SK-N-MC (cell line): Measurements from ENCODE around the gene CD300LB.

Source experiments
- DNase-seq: peaks from one replicate; pipeline ENCODE4 v3.0.0-alpha.2; 2011; ENCODE audit warnings: low read depth, low spot score
- H3K27ac ChIP-seq: fragments of 200-600 bp; sonication (generic); 2 replicates; pipeline ENCODE4 v1.5.1; 2016; ENCODE audit warnings: mixed run types
- H3K36me3 ChIP-seq: fragments of 200-600 bp; sonication (generic); 2 replicates; pipeline ENCODE4 v1.6.1; 2017; ENCODE audit warnings: antibody characterized with exemption, low read length, mixed read lengths; ENCODE audit not compliant: insufficient read depth
- H3K4me3 ChIP-seq: fragments of 200-600 bp; sonication (generic); 2 replicates; pipeline ENCODE4 v1.5.1; 2016
- H3K9ac ChIP-seq: fragments of 200-600 bp; sonication (generic); 2 replicates; pipeline ENCODE4 v1.8.0; 2017; ENCODE audit warnings: mixed run types, mixed read lengths; ENCODE audit not compliant: insufficient read length
- H3K9me3 ChIP-seq: fragments of 200-600 bp; sonication (generic); 2 replicates; pipeline ENCODE4 v1.6.1; 2017; ENCODE audit warnings: low read depth, mild to moderate bottlenecking, antibody characterized with exemption, low read length, moderate library complexity, mixed read lengths
- EZH2 ChIP-seq: fragments of 200-600 bp; sonication (generic); IDR thresholded peaks from one replicate; pipeline ENCODE4 v1.6.1; 2017; ENCODE audit warnings: antibody characterized with exemption
- FOXP2 ChIP-seq: optimal IDR thresholded peaks from 2 replicates; pipeline ENCODE3; 2011; ENCODE audit warnings: mild to moderate bottlenecking, moderate library complexity; ENCODE audit not compliant: insufficient read depth; ENCODE audit errors: extremely low read length, control extremely low read depth
- POLR2AphosphoS5 ChIP-seq: IDR thresholded peaks from 2 replicates; pipeline ENCODE4 v1.6.1; 2012; ENCODE audit warnings: mild to moderate bottlenecking, low read depth, low read length, borderline replicate concordance

The CD300LB gene

GRCh38 chr17:74543891-74544760, 12.9 kb upstream of the CD300LB start:
- H3K27ac ChIP-seq: no peak overlapping the region
- H3K36me3 ChIP-seq: no peaks in the 10 kb centered on the region
- no peak overlapping the region for H3K4me3 ChIP-seq
- TF ChIP-seq POLR2AphosphoS5 (no peak), FOXP2 (no peak), EZH2 (no peak)
- H3K9ac ChIP-seq: no peak overlapping the region
- DNase-seq: no peak
- no peaks in the 10 kb centered on the region for H3K9me3 ChIP-seq

GRCh38 chr17:74543406-74543805, 12.1 kb upstream of the CD300LB start:
- H3K4me3 ChIP-seq: no peak overlapping the region
- H3K9me3 ChIP-seq: no peaks in the 10 kb centered on the region
- DNase-seq: no peak
- TF ChIP-seq FOXP2 (no peak), POLR2AphosphoS5 (no peak), EZH2 (no peak)
- no peak overlapping the region for H3K9ac ChIP-seq
- no peak overlapping the region for H3K27ac ChIP-seq
- no peaks in the 10 kb centered on the region for H3K36me3 ChIP-seq

DNA sequence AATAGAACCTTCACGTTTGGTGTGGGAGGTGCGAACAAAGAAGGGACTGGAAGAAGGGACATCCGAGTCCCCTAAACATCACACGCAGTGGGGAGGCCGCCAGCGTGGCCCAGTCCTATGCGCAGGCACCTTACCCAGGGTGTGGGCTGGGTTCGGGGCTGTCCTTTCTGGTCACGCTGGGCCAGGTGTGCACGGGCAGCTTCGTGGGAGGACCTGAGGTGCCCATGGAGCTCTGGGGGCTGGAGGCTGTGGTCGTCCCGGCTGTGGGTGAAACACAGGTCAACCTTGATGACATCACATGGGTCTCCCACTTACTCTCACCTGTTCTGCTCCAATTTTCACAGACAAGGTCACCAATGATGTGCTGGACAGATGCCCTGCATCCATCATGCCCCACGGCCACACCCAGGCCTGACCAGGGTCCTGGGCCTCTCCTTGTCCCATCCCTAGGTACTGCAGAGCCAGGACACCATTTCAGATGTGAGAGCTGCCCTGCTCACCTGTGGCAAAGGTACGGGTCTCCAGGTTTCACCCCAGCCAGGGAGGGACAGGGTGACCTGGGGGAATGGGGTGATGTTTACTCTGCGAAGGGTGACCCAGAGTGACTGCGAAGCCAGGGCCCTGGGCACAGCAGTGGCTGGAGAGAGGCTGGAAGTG, 11.6 kb upstream of the CD300LB start:
- no peaks in the 10 kb centered on the region for H3K36me3 ChIP-seq
- DNase-seq: no peak
- H3K4me3 ChIP-seq: no peak overlapping the region
- no peak overlapping the region for H3K9ac ChIP-seq
- H3K27ac ChIP-seq: no peak overlapping the region
- TF ChIP-seq EZH2 (no peak), POLR2AphosphoS5 (no peak), FOXP2 (no peak)
- no peaks in the 10 kb centered on the region for H3K9me3 ChIP-seq

DNA sequence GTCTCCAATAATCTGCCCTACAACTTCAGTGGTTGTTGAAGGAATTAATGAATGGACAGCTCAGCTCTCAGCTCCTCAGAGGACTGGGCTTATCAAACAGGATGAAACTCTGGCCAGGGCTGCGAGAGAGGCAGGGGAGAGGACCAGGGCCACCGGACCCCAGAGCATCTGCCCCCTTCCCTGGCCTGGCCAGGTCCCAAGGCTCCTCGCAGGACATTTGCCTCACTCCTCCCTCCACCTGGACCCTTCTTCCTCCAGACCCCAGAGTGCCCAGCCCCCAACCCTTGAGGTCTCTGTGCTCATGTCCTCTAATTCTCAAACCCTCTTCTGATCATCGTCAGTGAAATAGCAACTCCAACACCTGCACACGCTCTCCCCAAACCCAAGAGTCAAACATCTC, 10.9 kb upstream of the CD300LB start:
- no peak for TF ChIP-seq EZH2
- no peak for TF ChIP-seq POLR2AphosphoS5
- TF ChIP-seq FOXP2: no peak
- Histone ChIP-seq H3K9me3 (no peaks in the 10 kb centered on the region), H3K9ac (no peak overlapping the region), H3K27ac (no peak overlapping the region), H3K4me3 (no peak overlapping the region), H3K36me3 (no peaks in the 10 kb centered on the region)
- DNase-seq: no peak

DNA sequence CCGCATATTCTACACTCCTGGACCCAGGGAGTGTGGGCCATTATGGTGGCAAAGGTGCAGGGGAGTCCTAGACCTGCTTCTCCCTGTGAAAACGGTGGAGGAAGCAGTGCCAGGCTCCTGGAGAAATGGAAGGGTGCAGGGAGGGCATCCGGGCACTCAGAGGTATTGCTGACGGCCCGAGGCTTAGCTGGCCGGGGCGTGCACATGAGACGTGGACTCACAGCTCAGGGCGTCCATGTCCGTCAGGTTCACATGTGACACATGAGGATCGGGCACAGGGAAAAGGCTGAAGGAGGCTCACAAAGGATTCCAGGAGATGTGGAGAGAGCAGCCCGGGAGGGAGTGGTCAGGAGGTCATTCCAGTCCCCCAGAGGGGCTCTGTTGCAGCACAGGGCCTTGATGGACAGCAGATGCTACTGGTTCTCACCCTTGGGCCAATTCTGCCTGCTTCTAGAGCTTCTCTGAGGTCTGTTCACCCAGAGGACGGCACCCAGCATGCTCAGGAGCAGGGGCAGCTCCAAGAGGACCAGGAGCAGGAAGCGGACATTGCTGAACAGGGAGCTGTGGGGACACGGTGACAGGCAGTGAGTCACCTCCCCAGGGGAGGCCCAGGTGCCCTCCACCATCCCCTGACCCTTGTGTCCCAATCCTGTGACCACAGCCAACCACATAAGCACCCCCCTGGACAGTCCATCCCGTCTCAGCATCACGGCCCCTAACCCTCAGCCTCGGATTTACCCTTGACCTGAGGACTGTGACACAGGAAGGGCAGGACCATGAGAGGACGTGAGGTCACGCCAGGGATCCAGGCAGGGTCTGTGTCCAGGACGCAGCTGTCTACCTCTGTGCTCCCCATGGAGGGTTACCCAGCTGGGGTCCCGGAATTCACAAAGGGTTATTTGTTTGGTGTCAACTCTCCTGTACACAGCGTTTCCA, 10.2 kb upstream of the CD300LB start:
- H3K4me3 ChIP-seq: no peak overlapping the region
- TF ChIP-seq POLR2AphosphoS5: no peak
- TF ChIP-seq FOXP2: no peak
- no peak for TF ChIP-seq EZH2
- no peak overlapping the region for H3K27ac ChIP-seq
- H3K36me3 ChIP-seq: no peaks in the 10 kb centered on the region
- H3K9me3 ChIP-seq: no peaks in the 10 kb centered on the region
- DNase-seq: no peak
- no peak overlapping the region for H3K9ac ChIP-seq

- TF ChIP-seq FOXP2 (no peak), POLR2AphosphoS5 (no peak), EZH2 (no peak)
These were observed 8.1 kb upstream of the CD300LB start for GRCh38 chr17:74539281-74539820.

DNA sequence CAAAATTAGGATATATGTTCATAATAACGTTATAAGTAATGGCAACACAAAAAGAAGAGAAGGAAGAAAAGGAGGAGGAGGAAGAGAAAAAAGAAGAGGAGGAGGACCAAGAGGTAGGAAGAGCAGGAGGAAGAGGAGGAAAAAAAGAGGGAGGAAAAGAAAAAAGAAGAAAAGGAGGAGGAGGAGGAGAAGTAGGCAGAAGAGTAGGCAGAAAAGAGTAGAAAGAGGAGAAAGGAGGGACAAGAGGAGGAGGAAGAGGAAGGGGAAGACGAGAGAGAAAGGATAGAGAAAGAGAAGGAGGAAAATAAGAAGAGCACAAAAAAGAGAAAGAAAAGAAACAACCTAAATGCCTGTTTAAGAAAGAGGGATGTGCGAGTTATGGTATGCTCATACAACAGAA, 5.6 kb upstream of the CD300LB start:
- DNase-seq: no peak
- H3K36me3 ChIP-seq: no peaks in the 10 kb centered on the region
- no peaks in the 10 kb centered on the region for H3K9me3 ChIP-seq
- TF ChIP-seq FOXP2 (no peak), EZH2 (no peak), POLR2AphosphoS5 (no peak)
- no peak overlapping the region for H3K4me3 ChIP-seq
- H3K27ac ChIP-seq: no peak overlapping the region
- no peak overlapping the region for H3K9ac ChIP-seq

More at GRCh38 chr17:74539281-74539820, 8.1 kb upstream of the CD300LB start:
- no peak for DNase-seq
- H3K9me3 ChIP-seq: no peaks in the 10 kb centered on the region
- no peak overlapping the region for H3K9ac ChIP-seq
- no peak overlapping the region for H3K27ac ChIP-seq
- H3K36me3 ChIP-seq: no peaks in the 10 kb centered on the region
- no peak overlapping the region for H3K4me3 ChIP-seq

GRCh38 chr17:74532115-74532514, 840 bp upstream of the CD300LB start:
- Histone ChIP-seq H3K36me3 (no peaks in the 10 kb centered on the region), H3K4me3 (no peak overlapping the region), H3K27ac (no peak overlapping the region), H3K9ac (no peak overlapping the region), H3K9me3 (no peaks in the 10 kb centered on the region)
- no peak for DNase-seq
- TF ChIP-seq EZH2 (no peak), FOXP2 (no peak), POLR2AphosphoS5 (no peak)
